ENCODE results near the gene TOMM34. TPM values are rescaled to one million over a fixed set of nuclear protein-coding genes. Genes with fewer than 3 reads are reported as not detected.

The TOMM34 gene
- polyA plus RNA-seq, 1 donor (not counting 4 experiments of a cell fraction or from before 2014, with no cell fraction given) = 32.9 TPM

- peaks cover 32 to 34% of the 10 kb centered on the region in 2 experiments for H3K36me3 ChIP-seq (ENCODE audit: control insufficient read depth in 2 of 2, extremely low read depth in 1 of 2, insufficient read depth in 2 of 2, low read length in 2 of 2)
- no peak for TF ChIP-seq EZH2 (IDR thresholded peaks at IDR 0.05; ENCODE audit: low read length)
- TF ChIP-seq, protein P1, sequence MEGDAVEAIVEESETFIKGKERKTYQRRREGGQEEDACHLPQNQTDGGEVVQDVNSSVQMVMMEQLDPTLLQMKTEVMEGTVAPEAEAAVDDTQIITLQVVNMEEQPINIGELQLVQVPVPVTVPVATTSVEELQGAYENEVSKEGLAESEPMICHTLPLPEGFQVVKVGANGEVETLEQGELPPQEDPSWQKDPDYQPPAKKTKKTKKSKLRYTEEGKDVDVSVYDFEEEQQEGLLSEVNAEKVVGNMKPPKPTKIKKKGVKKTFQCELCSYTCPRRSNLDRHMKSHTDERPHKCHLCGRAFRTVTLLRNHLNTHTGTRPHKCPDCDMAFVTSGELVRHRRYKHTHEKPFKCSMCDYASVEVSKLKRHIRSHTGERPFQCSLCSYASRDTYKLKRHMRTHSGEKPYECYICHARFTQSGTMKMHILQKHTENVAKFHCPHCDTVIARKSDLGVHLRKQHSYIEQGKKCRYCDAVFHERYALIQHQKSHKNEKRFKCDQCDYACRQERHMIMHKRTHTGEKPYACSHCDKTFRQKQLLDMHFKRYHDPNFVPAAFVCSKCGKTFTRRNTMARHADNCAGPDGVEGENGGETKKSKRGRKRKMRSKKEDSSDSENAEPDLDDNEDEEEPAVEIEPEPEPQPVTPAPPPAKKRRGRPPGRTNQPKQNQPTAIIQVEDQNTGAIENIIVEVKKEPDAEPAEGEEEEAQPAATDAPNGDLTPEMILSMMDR (optimal IDR thresholded peaks at IDR 0.05 in 1 of 3, IDR thresholded peaks at IDR 0.05 in 1 of 3, conservative IDR thresholded peaks at IDR 0.05 in 1 of 3; ENCODE audit: extremely low read depth in 1 of 3, insufficient read depth in 2 of 3, low read length in 3 of 3) = no peak
- no peak overlapping the region for H3K27ac ChIP-seq (ENCODE audit: control insufficient read depth, insufficient read depth, low read length)
- dilution Hi-C loops (cut with MboI; ENCODE audit: extremely low pct_ligation_motif_present, low sequenced_read_pairs) = no loop called here
- H3K9ac ChIP-seq (ENCODE audit: control insufficient read depth, extremely low read depth, insufficient read depth, low read length) = no peak overlapping the region
- peaks cover 5% of the 10 kb centered on the region for H3K9me1 ChIP-seq (ENCODE audit: control insufficient read depth, extremely low read depth, insufficient read depth, low read length)
- H2AFZ ChIP-seq (ENCODE audit: control insufficient read depth, low read length) = no peak overlapping the region
- H3K4me3 ChIP-seq (ENCODE audit: control insufficient read depth in 2 of 3, extremely low read depth in 1 of 3, insufficient read depth in 2 of 3, low read depth in 1 of 3, low read length in 3 of 3) = no peak overlapping the region
- DNase-seq (ENCODE audit: low read depth, low spot score) = no peak
- no peaks in the 10 kb centered on the region for H3K27me3 ChIP-seq (ENCODE audit: control insufficient read depth, extremely low read depth, insufficient read depth, low read length)
- FAIRE-seq = no peak
- no peaks in the 10 kb centered on the region for H3K9me3 ChIP-seq (ENCODE audit: control insufficient read depth, low read depth, low read length)
- H3K4me2 ChIP-seq (ENCODE audit: control insufficient read depth, extremely low read depth, insufficient read depth, low read depth, low read length) = no peak overlapping the region
- H3K4me1 ChIP-seq (ENCODE audit: control insufficient read depth, extremely low read depth, insufficient read depth, low read length) = peaks cover 6% of the 10 kb centered on the region
- H4K20me1 ChIP-seq (ENCODE audit: control insufficient read depth, extremely low read depth, insufficient read depth, low read length) = peaks cover 52% of the 10 kb centered on the region
- peaks cover 80% of the 10 kb centered on the region for H3K79me2 ChIP-seq (ENCODE audit: control insufficient read depth, insufficient read depth, low read length)
Observed at GRCh38 chr20:44900231-44900854, 59.9 kb downstream of the TOMM34 start.

- TF ChIP-seq EZH2 (IDR thresholded peaks at IDR 0.05; ENCODE audit: low read length) = no peak
- Histone ChIP-seq H4K20me1 (ENCODE audit: control insufficient read depth, extremely low read depth, insufficient read depth, low read length) (peaks cover 59% of the 10 kb centered on the region), H3K27ac (ENCODE audit: control insufficient read depth, insufficient read depth, low read length) (no peak overlapping the region), H3K4me2 (ENCODE audit: control insufficient read depth, extremely low read depth, insufficient read depth, low read depth, low read length) (no peak overlapping the region), H3K79me2 (ENCODE audit: control insufficient read depth, insufficient read depth, low read length) (peaks cover 99% of the 10 kb centered on the region), H3K9ac (ENCODE audit: control insufficient read depth, extremely low read depth, insufficient read depth, low read length) (no peak overlapping the region), H3K9me1 (ENCODE audit: control insufficient read depth, extremely low read depth, insufficient read depth, low read length) (peaks cover 5% of the 10 kb centered on the region), H3K4me1 (ENCODE audit: control insufficient read depth, extremely low read depth, insufficient read depth, low read length) (peaks cover 6% of the 10 kb centered on the region), H3K27me3 (ENCODE audit: control insufficient read depth, extremely low read depth, insufficient read depth, low read length) (no peaks in the 10 kb centered on the region), H2AFZ (ENCODE audit: control insufficient read depth, low read length) (no peak overlapping the region), H3K4me3 (ENCODE audit: control insufficient read depth in 2 of 3, extremely low read depth in 1 of 3, insufficient read depth in 2 of 3, low read depth in 1 of 3, low read length in 3 of 3) (no peak overlapping the region), H3K36me3 (ENCODE audit: control insufficient read depth in 2 of 2, extremely low read depth in 1 of 2, insufficient read depth in 2 of 2, low read length in 2 of 2) (peaks cover 17 to 19% of the 10 kb centered on the region in 2 experiments), H3K9me3 (ENCODE audit: control insufficient read depth, low read depth, low read length) (no peaks in the 10 kb centered on the region)
- dilution Hi-C loops (cut with MboI; ENCODE audit: extremely low pct_ligation_motif_present, low sequenced_read_pairs) = no loop called here
- no peak for FAIRE-seq
- no peak for DNase-seq (ENCODE audit: low read depth, low spot score)
Observed at GRCh38 chr20:44897133-44897532, 63.1 kb downstream of the TOMM34 start.

DNA sequence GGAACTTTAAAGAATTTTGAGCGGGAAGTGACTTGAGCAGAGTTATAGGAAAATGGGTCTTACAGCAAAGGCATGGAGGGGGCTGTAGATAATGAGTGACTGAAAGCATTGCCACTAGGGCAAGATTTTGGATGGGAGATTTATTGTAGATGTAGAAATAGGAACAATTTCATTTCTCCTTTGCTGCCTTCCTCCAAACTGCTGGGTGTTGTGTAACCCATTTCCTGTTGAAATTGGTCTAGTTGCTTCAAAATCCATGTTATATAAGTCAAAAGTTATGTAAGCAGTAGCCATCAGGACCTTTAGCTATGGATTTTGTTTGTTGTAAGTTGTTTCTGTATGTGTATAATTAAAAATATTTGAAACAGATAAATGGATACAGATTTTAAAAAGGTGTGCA lies 63.6 kb downstream of the TOMM34 start:
- Histone ChIP-seq H3K79me2 (ENCODE audit: control insufficient read depth, insufficient read depth, low read length) (peaks cover 100% of the 10 kb centered on the region), H3K4me3 (ENCODE audit: control insufficient read depth in 2 of 3, extremely low read depth in 1 of 3, insufficient read depth in 2 of 3, low read depth in 1 of 3, low read length in 3 of 3) (no peak overlapping the region), H3K4me2 (ENCODE audit: control insufficient read depth, extremely low read depth, insufficient read depth, low read depth, low read length) (no peak overlapping the region), H4K20me1 (ENCODE audit: control insufficient read depth, extremely low read depth, insufficient read depth, low read length) (peaks cover 57% of the 10 kb centered on the region), H2AFZ (ENCODE audit: control insufficient read depth, low read length) (no peak overlapping the region), H3K9me3 (ENCODE audit: control insufficient read depth, low read depth, low read length) (no peaks in the 10 kb centered on the region), H3K4me1 (ENCODE audit: control insufficient read depth, extremely low read depth, insufficient read depth, low read length) (peaks cover 6% of the 10 kb centered on the region), H3K36me3 (ENCODE audit: control insufficient read depth in 2 of 2, extremely low read depth in 1 of 2, insufficient read depth in 2 of 2, low read length in 2 of 2) (peaks cover 15 to 19% of the 10 kb centered on the region in 2 experiments), H3K27ac (ENCODE audit: control insufficient read depth, insufficient read depth, low read length) (no peak overlapping the region), H3K27me3 (ENCODE audit: control insufficient read depth, extremely low read depth, insufficient read depth, low read length) (no peaks in the 10 kb centered on the region), H3K9ac (ENCODE audit: control insufficient read depth, extremely low read depth, insufficient read depth, low read length) (no peak overlapping the region), H3K9me1 (ENCODE audit: control insufficient read depth, extremely low read depth, insufficient read depth, low read length) (peaks cover 5% of the 10 kb centered on the region)
- FAIRE-seq (no peak), DNase-seq (ENCODE audit: low read depth, low spot score) (no peak)
- dilution Hi-C loops (cut with MboI; ENCODE audit: extremely low pct_ligation_motif_present, low sequenced_read_pairs) = no loop called here
- no peak for TF ChIP-seq EZH2 (IDR thresholded peaks at IDR 0.05; ENCODE audit: low read length)
- TF ChIP-seq, protein P1 (optimal IDR thresholded peaks at IDR 0.05 in 1 of 3, IDR thresholded peaks at IDR 0.05 in 1 of 3, conservative IDR thresholded peaks at IDR 0.05 in 1 of 3; ENCODE audit: extremely low read depth in 1 of 3, insufficient read depth in 2 of 3, low read length in 3 of 3) = no peak

Measured in keratinocyte (primary cell).